ENCODE measurements around the gene CELSR1.

Gene CELSR1

GRCh38 chr22:46379066-46379930, 158.1 kb downstream of the CELSR1 start:
- no peak for DNase-seq (ENCODE audit: low read depth in 2 of 2)

- DNase-seq (ENCODE audit: low read depth in 2 of 2) = no peak
Observed at GRCh38 chr22:46378426-46379065, 158.9 kb downstream of the CELSR1 start.

GRCh38 chr22:46377525-46378425, 159.6 kb downstream of the CELSR1 start:
- no peak for DNase-seq (ENCODE audit: low read depth in 2 of 2)

- no peak for DNase-seq (ENCODE audit: low read depth in 2 of 2)
Observed at GRCh38 chr22:46376908-46377524, 160.4 kb downstream of the CELSR1 start.

- no peak for DNase-seq (ENCODE audit: low read depth in 2 of 2)
Observed at GRCh38 chr22:46376111-46376510, 161.3 kb downstream of the CELSR1 start.

GRCh38 chr22:46374663-46375474, 162.6 kb downstream of the CELSR1 start:
- no peak for DNase-seq (ENCODE audit: low read depth in 2 of 2)

GRCh38 chr22:46373921-46374662, 163.3 kb downstream of the CELSR1 start:
- no peak for DNase-seq (ENCODE audit: low read depth in 2 of 2)

GRCh38 chr22:46373159-46373558, 164.3 kb downstream of the CELSR1 start:
- no peak for DNase-seq (ENCODE audit: low read depth in 2 of 2)

- DNase-seq (ENCODE audit: low read depth in 2 of 2) = no peak
Observed at GRCh38 chr22:46372686-46373085, 164.7 kb downstream of the CELSR1 start.

- no peak for DNase-seq (ENCODE audit: low read depth in 2 of 2)
Observed at GRCh38 chr22:46371623-46372226, 165.7 kb downstream of the CELSR1 start.

- no peak for DNase-seq (ENCODE audit: low read depth in 2 of 2)
Observed at GRCh38 chr22:46370584-46371291, 166.7 kb downstream of the CELSR1 start.

GRCh38 chr22:46369716-46370583, 167.5 kb downstream of the CELSR1 start:
- no peak for DNase-seq (ENCODE audit: low read depth in 2 of 2)

GRCh38 chr22:46368871-46369715, 168.3 kb downstream of the CELSR1 start:
- no peak for DNase-seq (ENCODE audit: low read depth in 2 of 2)

- DNase-seq (ENCODE audit: low read depth in 2 of 2) = no peak
Observed at GRCh38 chr22:46368422-46368821, 169.0 kb downstream of the CELSR1 start.

GRCh38 chr22:46367707-46368191, 169.7 kb downstream of the CELSR1 start:
- no peak for DNase-seq (ENCODE audit: low read depth in 2 of 2)

- no peak for DNase-seq (ENCODE audit: low read depth in 2 of 2)
Observed at GRCh38 chr22:46366801-46367706, 170.4 kb downstream of the CELSR1 start.
